B cell (primary cell): ENCODE results near the gene AGFG2. TPM values are rescaled to one million over a fixed set of nuclear protein-coding genes. Genes with fewer than 3 reads are reported as not detected.

Experiments used
- ATAC-seq: fragments of 200-7000 bp; cut with Tn5 transposase; one replicate; pipeline ENCODE4 v1.10.0; 2021; ENCODE audit warnings: low read depth, mild to moderate bottlenecking, moderate number of reproducible peaks, moderate library complexity
- CTCF ChIA-PET: fragments of 350-600 bp; sonication (Branson Sonifier 250); formaldehyde crosslinking; loops from one replicate; lab custom pipeline; 2021; ENCODE audit warnings: antibody characterized with exemption, inconsistent platforms; lab: Charles Lee
- POLR2A ChIA-PET: fragments of 350-600 bp; sonication (Branson Sonifier 250); formaldehyde crosslinking; loops from one replicate; lab custom pipeline; 2021; ENCODE audit warnings: antibody characterized with exemption; lab: Charles Lee
- DNase-seq: peaks from one replicate; pipeline ENCODE4 v3.0.0; 2013
- H2AFZ ChIP-seq: 2 replicates; pipeline ENCODE4 v1.6.1; 2012; ENCODE audit warnings: mild to moderate bottlenecking, low read depth, low read length; ENCODE audit not compliant: insufficient read depth, poor library complexity, severe bottlenecking
- H3K27ac ChIP-seq, 2 donors: 1 replicate in 1 of 2; 2 replicates in 1 of 2; pipeline ENCODE4 v1.5.1; 2012 to 2013; ENCODE audit warnings: low read length in 2 of 2, mild to moderate bottlenecking in 2 of 2, moderate library complexity in 1 of 2
- H3K27me3 ChIP-seq, 4 experiments: fragments of 200-600 bp in 1 of 4; sonication (generic) in 1 of 4; replicated peaks in 1 of 4; 1 replicate in 2 of 4; 2 replicates in 2 of 4; pipeline versions ENCODE4 v1.6.1 to v1.7.0; 2013 to 2016; ENCODE audit warnings: low read length in 3 of 4, mild to moderate bottlenecking in 2 of 4, mixed read lengths in 1 of 4, moderate library complexity in 1 of 4; ENCODE audit not compliant: insufficient read depth in 4 of 4, control insufficient read depth in 3 of 4; ENCODE audit errors: control extremely low read depth in 1 of 4
- H3K36me3 ChIP-seq, 2 experiments: replicated peaks in 1 of 2; 1 replicate in 1 of 2; 2 replicates in 1 of 2; pipeline versions ENCODE4 v1.6.1 to v1.7.1; 2013; ENCODE audit warnings: low read length in 1 of 2; ENCODE audit not compliant: insufficient read depth in 2 of 2, control insufficient read depth in 1 of 2; ENCODE audit errors: control extremely low read depth in 1 of 2, extremely low read depth in 1 of 2
- H3K4me1 ChIP-seq, 2 donors: fragments of 200-600 bp in 1 of 2; sonication (generic) in 1 of 2; 1 replicate in 1 of 2; 2 replicates in 1 of 2; pipeline versions ENCODE4 v1.5.1 to v1.6.1; 2013 to 2017; ENCODE audit warnings: low read length in 2 of 2; ENCODE audit not compliant: control insufficient read depth in 2 of 2, insufficient read depth in 2 of 2
- H3K4me2 ChIP-seq: replicated peaks from 2 replicates; pipeline ENCODE3; 2012; ENCODE audit warnings: mild to moderate bottlenecking, low read depth, low read length; ENCODE audit not compliant: poor library complexity, severe bottlenecking
- H3K4me3 ChIP-seq, 5 experiments: fragments of 200-600 bp in 1 of 5; sonication (generic) in 1 of 5; 1 replicate in 3 of 5; 2 replicates in 2 of 5; pipeline versions ENCODE4 v1.5.1 to v1.7.0; 2011 to 2016; ENCODE audit warnings: low read length in 4 of 5, mild to moderate bottlenecking in 4 of 5, low read depth in 2 of 5, control low read depth in 1 of 5, moderate library complexity in 1 of 5; ENCODE audit not compliant: insufficient read depth in 1 of 5; ENCODE audit errors: control extremely low read depth in 1 of 5, extremely low read depth in 1 of 5
- H3K79me2 ChIP-seq: fragments of 200-600 bp; sonication (generic); one replicate; pipeline ENCODE4 v1.6.0; 2016; ENCODE audit warnings: low read length; ENCODE audit not compliant: control insufficient read depth, insufficient read depth
- H3K9ac ChIP-seq: fragments of 200-600 bp; sonication (generic); 2 replicates; pipeline ENCODE4 v1.6.1; 2017; ENCODE audit warnings: mild to moderate bottlenecking, low read length, moderate library complexity
- H3K9me3 ChIP-seq, 3 donors: one replicate each; pipeline versions ENCODE4 v1.6.1 to v1.7.1; 2013; ENCODE audit warnings: low read length in 2 of 3; ENCODE audit not compliant: control insufficient read depth in 2 of 3, insufficient read depth in 1 of 3; ENCODE audit errors: control extremely low read depth in 1 of 3
- H4K20me1 ChIP-seq: 2 replicates; pipeline ENCODE4 v1.6.0; 2012; ENCODE audit warnings: mild to moderate bottlenecking, low read length; ENCODE audit not compliant: insufficient read depth, control insufficient read depth, poor library complexity, severe bottlenecking
- H3K27ac Mint-ChIP-seq: one replicate; pipeline ENCODE4 v1.8.0; 2021; ENCODE audit warnings: mixed read lengths
- H3K27me3 Mint-ChIP-seq: one replicate; pipeline ENCODE4 v1.8.0; 2021; ENCODE audit warnings: mixed read lengths
- H3K4me1 Mint-ChIP-seq: one replicate; pipeline ENCODE4 v1.8.0; 2021; ENCODE audit warnings: mixed read lengths
- H3K4me3 Mint-ChIP-seq: one replicate; pipeline ENCODE4 v1.8.0; 2021; ENCODE audit warnings: mixed read lengths
- H3K9me3 Mint-ChIP-seq: one replicate; pipeline ENCODE4 v1.8.0; 2022; ENCODE audit warnings: mixed read lengths; ENCODE audit not compliant: insufficient read depth
- CTCF ChIP-seq: fragments of 200-600 bp; IDR thresholded peaks from one replicate; pipeline ENCODE4 v1.8.0; 2022; ENCODE audit warnings: antibody characterized with exemption, mild to moderate bottlenecking
- EZH2 ChIP-seq: IDR thresholded peaks from 2 replicates; pipeline ENCODE4 v1.6.1; 2012; ENCODE audit warnings: borderline replicate concordance, low read depth, mild to moderate bottlenecking, moderate library complexity, low read length; ENCODE audit not compliant: insufficient read depth, poor library complexity, severe bottlenecking
- WGBS: methylation state at CpG from one replicate; pipeline ENCODE4 v1.1.5; 2013; ENCODE audit warnings: missing lambda C conversion rate; ENCODE audit not compliant: insufficient coverage; 5-methylcytosine and 5-hydroxymethylcytosine counted together
- intact Hi-C: fragments of 100-400 bp; cut with micrococcal nuclease; formaldehyde crosslinking; loops from one replicate; pipeline ENCODE4 v1.10.0; 2022
- polyA plus RNA-seq: library from polyadenylated mRNA; depleted of rRNA; stranded (reverse); fragments of >200 nt; gene quantifications from 2 replicates; pipeline ENCODE4 v1.2.3, GENCODE V29; 2012
- total RNA-seq, 2 donors: library from RNA; stranded (reverse); fragments of 120-200 nt in 1 of 2; gene quantifications; 1 replicate in 1 of 2; 2 replicates in 1 of 2; pipeline versions ENCODE4 v1.2.3 to v1.2.4, GENCODE V29; 2013 to 2022

AGFG2 gene
- total and polyA plus RNA-seq, 2 donors (not counting 1 experiment from before 2014, with no cell fraction given) = 11.0 TPM

- Histone ChIP-seq H3K4me2 (peak overlapping the region; percentile 99), H3K9ac (peak overlapping the region; percentile 80), H3K4me3 (peak overlapping the region; percentile 36 to 85 (median 75)), H3K4me1 (peaks cover 15 to 25% of the 10 kb centered on the region in 2 donors), H3K27ac (peak overlapping the region; percentile 43 to 54), H3K9me3 (no peaks in the 10 kb centered on the region), H3K36me3 (no peaks in the 10 kb centered on the region), H4K20me1 (no peaks in the 10 kb centered on the region), H3K79me2 (no peaks in the 10 kb centered on the region), H2AFZ (peak overlapping the region; percentile 95), H3K27me3 (no peaks in the 10 kb centered on the region)
- H3K27me3 Mint-ChIP-seq = no peaks in the 10 kb centered on the region
- peak overlapping the region; percentile 80 for H3K27ac Mint-ChIP-seq
- peak; percentile 85 for DNase-seq
- CTCF ChIA-PET = interaction anchor here (0.8 to 2.5 kb wide), 13 partner anchors 8 to 122 kb away, joined by 3 to 11 read pairs (median 4); partner anchors contain the start of genes FBXO24, LRCH4 and MOSPD3
- peak overlapping the region; percentile 90 for H3K4me3 Mint-ChIP-seq
- POLR2A ChIA-PET = interaction anchor here (0.6 to 2.0 kb wide), 10 partner anchors 8 to 101 kb away, joined by 3 to 18 read pairs (median 4); partner anchors contain the start of genes FBXO24, LRCH4, MOSPD3 and POP7
- peaks cover 12% of the 10 kb centered on the region for H3K4me1 Mint-ChIP-seq
- 2% methylated on average over 56 of the region's 70 CpGs for WGBS
- H3K9me3 Mint-ChIP-seq = no peaks in the 10 kb centered on the region
- intact Hi-C loops = loop anchor here (1.0 to 2.0 kb wide), 9 partner anchors 8 to 101 kb away; partner anchors contain the start of genes AGFG2, FBXO24, GNB2 and LRCH4
- peak; percentile 75 for ATAC-seq
- TF ChIP-seq CTCF (peak; percentile 68), EZH2 (no peak)
Measured at GRCh38 chr7:100604028-100604975, 65.3 kb downstream of the AGFG2 start.
